ENCODE measurements around the gene KAZN.

DNA sequence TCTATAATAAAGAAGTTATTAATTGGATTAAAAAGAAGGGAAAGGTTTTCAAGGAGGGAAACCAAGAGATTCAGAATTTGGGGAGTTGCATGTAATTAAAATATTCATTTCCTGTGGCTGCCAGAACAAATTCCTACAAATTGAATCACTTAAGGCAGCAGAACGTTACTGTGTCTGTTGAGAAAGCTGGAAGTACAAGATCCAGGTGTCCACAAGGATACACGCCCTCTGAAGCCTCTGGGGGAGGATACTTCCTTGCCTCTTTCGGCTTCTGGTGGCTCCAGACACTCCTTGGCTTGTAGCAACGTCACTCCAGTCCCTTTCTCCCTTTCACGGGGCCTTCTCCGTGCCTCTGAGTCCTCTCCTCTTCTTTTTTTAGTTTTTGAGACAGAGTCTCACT is 67.9 kb downstream of the KAZN start:
- TF ChIP-seq RAD21 (IDR thresholded peaks at IDR 0.05; ENCODE audit: low read length): no peak
- TF ChIP-seq, protein P1, sequence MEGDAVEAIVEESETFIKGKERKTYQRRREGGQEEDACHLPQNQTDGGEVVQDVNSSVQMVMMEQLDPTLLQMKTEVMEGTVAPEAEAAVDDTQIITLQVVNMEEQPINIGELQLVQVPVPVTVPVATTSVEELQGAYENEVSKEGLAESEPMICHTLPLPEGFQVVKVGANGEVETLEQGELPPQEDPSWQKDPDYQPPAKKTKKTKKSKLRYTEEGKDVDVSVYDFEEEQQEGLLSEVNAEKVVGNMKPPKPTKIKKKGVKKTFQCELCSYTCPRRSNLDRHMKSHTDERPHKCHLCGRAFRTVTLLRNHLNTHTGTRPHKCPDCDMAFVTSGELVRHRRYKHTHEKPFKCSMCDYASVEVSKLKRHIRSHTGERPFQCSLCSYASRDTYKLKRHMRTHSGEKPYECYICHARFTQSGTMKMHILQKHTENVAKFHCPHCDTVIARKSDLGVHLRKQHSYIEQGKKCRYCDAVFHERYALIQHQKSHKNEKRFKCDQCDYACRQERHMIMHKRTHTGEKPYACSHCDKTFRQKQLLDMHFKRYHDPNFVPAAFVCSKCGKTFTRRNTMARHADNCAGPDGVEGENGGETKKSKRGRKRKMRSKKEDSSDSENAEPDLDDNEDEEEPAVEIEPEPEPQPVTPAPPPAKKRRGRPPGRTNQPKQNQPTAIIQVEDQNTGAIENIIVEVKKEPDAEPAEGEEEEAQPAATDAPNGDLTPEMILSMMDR (IDR thresholded peaks at IDR 0.05): no peak
- no peak for TF ChIP-seq POLR2AphosphoS5 (IDR thresholded peaks at IDR 0.05; ENCODE audit: low read depth, low read length)
- TF ChIP-seq SIN3A (IDR thresholded peaks at IDR 0.05; ENCODE audit: borderline replicate concordance, low read depth, low read length): no peak
- TF ChIP-seq MEF2A (IDR thresholded peaks at IDR 0.05; ENCODE audit: borderline replicate concordance, low read depth): no peak
- TF ChIP-seq FOSL2 (IDR thresholded peaks at IDR 0.05; ENCODE audit: borderline replicate concordance, low read depth): no peak
- no peak for TF ChIP-seq EP300 (IDR thresholded peaks at IDR 0.05; ENCODE audit: borderline replicate concordance in 1 of 2, low read depth in 1 of 2, low read length in 1 of 2)
- TF ChIP-seq, protein P2, sequence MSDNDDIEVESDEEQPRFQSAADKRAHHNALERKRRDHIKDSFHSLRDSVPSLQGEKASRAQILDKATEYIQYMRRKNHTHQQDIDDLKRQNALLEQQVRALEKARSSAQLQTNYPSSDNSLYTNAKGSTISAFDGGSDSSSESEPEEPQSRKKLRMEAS (IDR thresholded peaks at IDR 0.05; ENCODE audit: low read depth): no peak
- no peak for TF ChIP-seq TAF1 (IDR thresholded peaks at IDR 0.05; ENCODE audit: borderline replicate concordance, low read depth, low read length)
- no peak for TF ChIP-seq RXRA (IDR thresholded peaks at IDR 0.05; ENCODE audit: borderline replicate concordance, low read depth)
- no peak for TF ChIP-seq RCOR1 (IDR thresholded peaks at IDR 0.05; ENCODE audit: low read length)
